Transverse colon (tissue), 4 donors: ENCODE data around the gene PRKCE. TPM values are rescaled to one million over a fixed set of nuclear protein-coding genes. Genes with fewer than 3 reads are reported as not detected.

ENCODE experiments used
- DNase-seq: peaks from one replicate; pipeline ENCODE4 v3.0.0-alpha.2; 2019
- H3K27ac ChIP-seq, 4 donors: fragments of 200-600 bp; sonication (generic); 2 replicates each; pipeline ENCODE4 v1.5.1; 2016 to 2018; ENCODE audit warnings: inconsistent platforms in 4 of 4
- H3K27me3 ChIP-seq: fragments of 200-600 bp; sonication (generic); 2 replicates; pipeline ENCODE4 v1.5.1; 2017; ENCODE audit warnings: inconsistent platforms
- H3K36me3 ChIP-seq, 4 donors: fragments of 200-600 bp; sonication (generic); 2 replicates each; pipeline ENCODE4 v1.5.1; 2017 to 2019; ENCODE audit warnings: inconsistent platforms in 4 of 4
- H3K4me1 ChIP-seq, 4 donors: fragments of 200-600 bp; sonication (generic); 2 replicates each; pipeline ENCODE4 v1.5.1; 2017 to 2020; ENCODE audit warnings: inconsistent platforms in 4 of 4
- H3K4me3 ChIP-seq, 4 donors: fragments of 200-600 bp; sonication (generic); 1 replicate in 1 of 4; 2 replicates in 3 of 4; pipeline versions ENCODE4 v1.5.1 to v1.6.1; 2017 to 2019; ENCODE audit warnings: inconsistent platforms in 4 of 4
- H3K9me3 ChIP-seq, 2 donors: fragments of 200-600 bp; sonication (generic); 2 replicates each; pipeline ENCODE4 v1.5.1; 2017 to 2019; ENCODE audit warnings: inconsistent platforms in 2 of 2
- CTCF ChIP-seq, 5 experiments: fragments of 200-600 bp in 3 of 5; fragments of 450-650 bp in 2 of 5; sonication (generic) in 3 of 5; IDR thresholded peaks; 1 replicate in 2 of 5; 2 replicates in 3 of 5; pipeline ENCODE4 v1.5.1; 2016 to 2017; ENCODE audit warnings: antibody characterized with exemption in 5 of 5, inconsistent platforms in 3 of 5, mild to moderate bottlenecking in 2 of 5, moderate library complexity in 1 of 5
- EP300 ChIP-seq: sonication (generic); formaldehyde crosslinking; IDR thresholded peaks from one replicate; pipeline ENCODE4 v1.6.1; 2017; ENCODE audit warnings: antibody characterized with exemption, low read depth
- POLR2A ChIP-seq: fragments of 450-650 bp; IDR thresholded peaks from one replicate; pipeline ENCODE4 v1.6.1; 2016; ENCODE audit warnings: antibody characterized with exemption, mild to moderate bottlenecking, moderate library complexity
- POLR2AphosphoS5 ChIP-seq, 3 donors: sonication (generic); formaldehyde crosslinking; IDR thresholded peaks; one replicate each; pipeline ENCODE4 v1.6.1; 2016; ENCODE audit warnings: antibody characterized with exemption in 3 of 3
- WGBS, 2 donors: methylation state at CpG; one replicate each; pipeline ENCODE4 v1.1.5; 2018; ENCODE audit warnings: low coverage in 1 of 2; 5-methylcytosine and 5-hydroxymethylcytosine counted together
- in situ Hi-C, 4 donors: fragments of 200-750 bp; cut with MboI; loops; one replicate each; pipeline versions ENCODE4 v1.15.0 to v1.15.1; 2017; ENCODE audit warnings: low sequenced_read_pairs in 3 of 4, low pct_ligation_motif_present in 1 of 4, low pct_unique_long_range_greater_than_20kb in 1 of 4
- intact Hi-C: fragments of 100-400 bp; cut with DNase I; formaldehyde crosslinking; loops from one replicate; pipeline ENCODE4 v1.15.1; 2023; ENCODE audit warnings: low total_unique reads
- total RNA-seq, 4 donors: library from RNA; depleted of rRNA; stranded (reverse); fragments of >200 nt; gene quantifications; one replicate each; pipeline ENCODE4 v1.1.0, GENCODE V29; 2016

Gene PRKCE
- total RNA-seq, 4 donors from 2014 or later: 8.6 to 20.6 (median 11.3) TPM

GRCh38 chr2:46118656-46119371 is 467.3 kb downstream of the PRKCE start:
- DNase-seq: no peak
- Histone ChIP-seq H3K4me3 (no peak overlapping the region), H3K27me3 (no peaks in the 10 kb centered on the region), H3K36me3 (no peaks in the 10 kb centered on the region), H3K9me3 (no peaks in the 10 kb centered on the region), H3K4me1 (peaks cover 12 to 66% (median 44%) of the 10 kb centered on the region in 4 donors), H3K27ac (peak overlapping the region in 1 of 4 donors; percentile 4)
- 81 to 84% methylated on average over 3 to 7 of the region's 7 CpGs for WGBS, 2 donors
- in situ Hi-C loops: no loop called here
- intact Hi-C loops: no loop called here
- no peak for TF ChIP-seq POLR2A
- no peak for TF ChIP-seq EP300
- TF ChIP-seq CTCF (IDR thresholded peaks at IDR 0.05): no peak
- no peak for TF ChIP-seq POLR2AphosphoS5 (IDR thresholded peaks at IDR 0.05)

- intact Hi-C loops: no loop called here
- no peak overlapping the region for H3K4me3 ChIP-seq
- H3K36me3 ChIP-seq: no peaks in the 10 kb centered on the region
- peaks cover 12 to 66% (median 44%) of the 10 kb centered on the region in 4 donors for H3K4me1 ChIP-seq
- H3K9me3 ChIP-seq: no peaks in the 10 kb centered on the region
- DNase-seq: no peak
- 84 to 89% methylated on average over 5 of the region's 5 CpGs for WGBS, 2 donors
- H3K27me3 ChIP-seq: no peaks in the 10 kb centered on the region
- in situ Hi-C loops: no loop called here
- H3K27ac ChIP-seq: peak overlapping the region in 2 of 4 donors; percentile 64 to 71
- TF ChIP-seq POLR2A: no peak
- TF ChIP-seq POLR2AphosphoS5 (IDR thresholded peaks at IDR 0.05): no peak
- TF ChIP-seq CTCF (IDR thresholded peaks at IDR 0.05): no peak
- TF ChIP-seq EP300: no peak
Observed at GRCh38 chr2:46119453-46119852, 468.0 kb downstream of the PRKCE start.

GRCh38 chr2:46120792-46121555 is 469.5 kb downstream of the PRKCE start:
- 31 to 47% methylated on average over 4 to 5 of the region's 5 CpGs for WGBS, 2 donors
- peak overlapping the region; percentile 64 to 80 (median 74) for H3K27ac ChIP-seq
- intact Hi-C loops (no loop called here), in situ Hi-C loops (no loop called here)
- peaks cover 12 to 66% (median 44%) of the 10 kb centered on the region in 4 donors for H3K4me1 ChIP-seq
- H3K9me3 ChIP-seq: no peaks in the 10 kb centered on the region
- peak; percentile 41 for TF ChIP-seq EP300
- peak in 2 of 3 donors; percentile 39 to 67 for TF ChIP-seq POLR2AphosphoS5 (IDR thresholded peaks at IDR 0.05)
- TF ChIP-seq POLR2A: no peak
- no peaks in the 10 kb centered on the region for H3K36me3 ChIP-seq
- DNase-seq: peak; percentile 83
- H3K27me3 ChIP-seq: no peaks in the 10 kb centered on the region
- no peak overlapping the region for H3K4me3 ChIP-seq

- no peaks in the 10 kb centered on the region for H3K9me3 ChIP-seq
Observed at GRCh38 chr2:46122318-46122976, 471.0 kb downstream of the PRKCE start.

More at GRCh38 chr2:46122318-46122976, 471.0 kb downstream of the PRKCE start:
- Histone ChIP-seq H3K4me1 (peaks cover 12 to 52% (median 33%) of the 10 kb centered on the region in 4 donors), H3K27ac (peak overlapping the region; percentile 64 to 80 (median 74)), H3K36me3 (no peaks in the 10 kb centered on the region), H3K4me3 (no peak overlapping the region), H3K27me3 (no peaks in the 10 kb centered on the region)
- 68 to 74% methylated on average over 2 to 5 of the region's 5 CpGs for WGBS, 2 donors
- no peak for TF ChIP-seq CTCF (IDR thresholded peaks at IDR 0.05)
- no peak for TF ChIP-seq EP300
- in situ Hi-C loops: no loop called here
- DNase-seq: peak; percentile 48
- intact Hi-C loops: no loop called here
